NCI-H510A treated with DMSO at 0.1 percent for 48 hours (cell line): ENCODE measurements around the gene STYK1.
"Not testable (repeated sequence)": the region's sequence is repeated elsewhere in the genome, so short reads cannot be mapped to it uniquely, and the experiment has no call there.

Source experiments
- DNase-seq: peaks from one replicate; lab custom pipeline; 2025; lab: John Stamatoyannopoulos, UW

STYK1 gene

DNA sequence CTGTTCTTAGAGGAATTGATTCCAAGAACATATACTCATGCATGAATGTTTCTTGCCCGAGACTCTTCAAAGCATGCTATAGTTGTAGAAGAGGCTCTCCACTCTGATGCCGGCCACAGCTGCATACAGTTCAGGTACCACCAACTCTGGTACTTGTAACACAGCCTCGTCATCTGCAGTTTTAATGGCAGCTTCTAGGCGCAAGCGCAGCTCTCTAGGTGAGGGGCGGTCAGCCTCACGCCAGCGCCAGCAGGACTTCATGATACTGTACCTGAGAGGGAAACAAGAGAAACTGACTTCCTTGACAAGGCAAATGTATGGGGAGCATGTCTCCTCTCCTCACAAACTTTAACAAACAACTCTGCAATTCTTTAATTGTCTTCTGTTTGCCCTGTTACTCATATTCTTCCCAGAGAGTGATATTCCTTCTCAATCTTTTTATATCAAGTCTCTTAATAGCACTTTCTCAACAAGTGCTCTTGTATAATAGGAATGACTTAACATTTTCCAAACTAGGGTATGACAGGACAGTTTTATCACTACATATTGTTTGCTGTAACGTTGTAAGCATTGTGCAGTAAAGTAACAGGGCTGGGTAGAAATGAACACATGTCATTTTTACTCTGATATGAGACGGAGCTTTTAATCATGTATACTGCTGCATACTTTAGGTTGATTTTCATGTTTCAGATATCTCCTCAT lies 53.6 kb downstream of the STYK1 start:
- no peak for DNase-seq

DNA sequence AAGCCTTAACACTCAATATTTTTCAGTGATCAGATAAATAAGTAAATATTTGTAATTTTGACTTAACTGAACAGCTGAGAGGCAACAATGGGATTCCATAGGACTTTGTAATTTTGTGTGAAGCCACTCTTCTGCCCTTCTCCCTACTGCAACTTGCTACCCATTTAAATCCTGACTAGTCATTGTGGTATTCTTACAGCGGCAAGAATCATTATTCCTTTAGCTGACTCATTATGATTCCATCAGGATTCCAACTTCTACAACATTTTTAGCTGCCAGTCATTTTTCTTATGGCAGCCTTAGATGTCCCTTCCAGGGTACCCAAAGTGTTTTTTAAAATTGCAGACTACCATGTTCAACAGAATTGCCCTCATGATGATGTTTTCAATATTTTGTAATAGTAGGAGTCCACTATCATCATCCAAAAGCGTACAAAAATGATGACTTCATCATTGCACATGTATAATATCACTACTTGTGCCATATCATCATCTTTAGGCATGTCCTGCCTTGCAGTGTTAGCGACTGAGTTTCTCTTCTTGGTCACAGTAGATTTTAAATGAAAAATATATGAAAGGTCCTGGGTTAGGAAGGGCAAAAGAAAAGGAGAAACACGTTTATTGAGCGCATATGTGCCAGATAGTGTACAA lies 55.4 kb downstream of the STYK1 start:
- no peak for DNase-seq

DNA sequence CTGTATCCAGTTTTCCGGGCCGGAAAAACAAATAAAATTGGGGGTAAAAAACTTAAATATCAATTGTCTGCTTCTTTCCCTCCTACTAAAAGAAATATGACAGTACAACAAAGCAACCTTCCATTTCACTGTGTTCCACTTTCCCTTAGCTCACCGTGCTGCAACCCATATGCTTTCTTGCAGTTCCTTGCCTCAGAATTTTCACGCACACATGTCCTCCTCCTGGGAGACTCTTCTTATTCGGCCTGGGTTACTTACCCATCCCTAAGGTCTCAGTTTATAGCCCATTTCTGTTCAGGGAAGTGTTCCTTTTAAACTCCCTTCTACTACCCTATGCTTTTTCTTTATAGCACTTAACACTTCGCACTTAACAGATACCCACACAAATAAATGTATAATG lies 56.0 kb downstream of the STYK1 start:
- no peak for DNase-seq

DNA sequence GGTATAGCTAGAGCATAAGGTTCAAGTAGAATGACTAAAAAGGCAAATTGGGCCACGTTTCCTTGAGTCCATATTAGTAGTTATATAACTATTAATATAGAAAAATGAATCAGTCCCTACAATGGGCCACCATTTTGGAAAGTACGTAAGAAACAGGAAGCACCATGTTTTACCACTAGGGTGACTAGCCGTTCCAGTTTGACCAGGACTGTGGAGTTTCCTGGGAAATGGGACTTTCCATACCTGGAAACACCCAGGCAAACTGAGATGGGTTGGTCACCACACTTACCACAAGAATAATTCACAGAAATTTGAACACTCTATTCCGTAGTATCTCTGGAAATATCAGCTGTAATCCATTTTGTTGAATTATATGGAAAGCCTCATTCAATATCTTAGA lies 58.3 kb downstream of the STYK1 start:
- DNase-seq = no peak

DNA sequence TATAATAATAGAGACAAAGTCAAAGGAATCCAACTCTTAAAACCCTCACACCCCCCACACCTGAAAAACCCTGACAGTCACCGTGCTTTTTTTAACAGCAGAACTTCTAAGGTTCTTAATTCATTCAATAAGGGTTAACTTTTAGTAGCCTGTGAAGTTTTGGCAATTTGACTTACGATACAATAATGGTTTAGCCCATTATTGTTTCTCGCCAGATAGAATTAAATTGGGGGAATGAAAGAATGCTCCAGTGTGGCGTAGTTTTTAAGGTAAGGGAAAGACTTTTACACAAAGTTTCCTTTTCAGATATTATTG lies 59.8 kb downstream of the STYK1 start:
- DNase-seq = no peak

DNA sequence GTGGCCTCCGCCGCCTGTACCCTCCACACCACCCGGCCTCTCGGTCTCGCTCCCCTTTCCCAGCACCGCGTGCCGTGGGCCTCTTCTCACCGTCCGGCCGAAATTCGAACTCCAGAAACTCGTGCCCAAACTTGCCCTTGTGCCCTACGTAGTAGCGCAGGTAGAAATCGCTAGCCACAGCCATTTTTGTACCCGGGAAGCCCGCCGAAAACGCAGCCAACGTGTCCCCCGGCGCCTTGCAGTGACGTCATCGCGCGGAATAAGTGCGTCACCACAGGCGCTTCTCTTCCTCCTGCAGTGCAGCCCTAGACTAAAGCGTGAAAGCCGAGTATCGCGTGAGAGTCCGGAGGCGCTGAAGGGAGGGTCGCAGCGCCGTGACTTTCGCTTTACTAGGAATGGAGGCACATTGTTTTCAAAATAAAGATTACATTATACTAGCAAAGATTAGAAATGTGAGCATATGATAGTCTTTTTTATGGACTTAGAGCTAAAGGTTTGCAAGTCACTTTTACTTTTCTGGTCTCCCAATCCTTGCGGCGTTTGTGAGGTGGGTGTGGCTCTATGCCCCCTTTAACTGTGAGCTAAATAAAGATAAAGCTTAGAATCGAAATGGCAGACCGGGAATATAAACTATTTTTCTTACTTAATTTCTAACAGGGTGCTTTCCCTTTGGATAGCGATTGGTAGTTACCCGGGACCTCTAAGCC lies 60.4 kb downstream of the STYK1 start, which contains the start of gene MAGOHB:
TSS of gene MAGOHB (minus strand) at position 261 of the 707 bp plus-strand sequence. CDS start at position 184, 77 bp downstream.
- peak; percentile 89 for DNase-seq

DNA sequence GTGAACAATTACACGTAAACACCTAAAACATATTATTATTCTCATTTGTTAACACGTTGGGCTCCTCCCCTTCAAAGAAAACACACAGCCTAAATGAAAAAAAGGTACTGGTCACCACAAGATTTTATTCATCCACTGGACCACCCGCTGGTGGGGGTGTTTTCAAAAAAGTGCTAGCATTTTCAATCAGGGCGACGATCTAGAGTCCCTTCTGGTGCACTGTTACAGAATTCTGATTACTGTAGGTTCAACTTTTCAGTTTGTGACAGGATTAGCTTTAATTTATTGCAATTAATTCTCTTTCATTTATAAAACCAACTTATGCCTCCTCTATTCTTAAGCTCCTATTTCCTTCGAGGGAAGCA lies 60.9 kb downstream of the STYK1 start:
- DNase-seq = no peak

DNA sequence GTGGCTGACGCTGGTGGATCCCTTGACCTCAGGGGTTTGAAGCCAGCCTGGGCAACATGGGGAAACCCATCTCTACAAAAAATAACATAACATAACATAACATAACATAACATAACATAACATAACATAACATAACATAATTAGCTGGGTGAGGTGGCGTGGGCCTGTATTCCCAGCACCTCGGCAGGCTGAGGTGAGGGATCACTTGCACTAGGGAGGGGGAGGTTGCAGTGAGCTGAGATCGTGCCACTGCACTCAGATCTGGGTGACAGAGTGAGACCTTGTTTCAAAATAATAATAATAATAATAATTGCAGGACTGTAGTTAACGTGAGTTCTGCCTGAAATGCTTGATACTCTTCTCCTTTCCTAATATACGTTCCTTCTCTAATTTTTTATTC lies 61.7 kb downstream of the STYK1 start:
- DNase-seq = no peak

DNA sequence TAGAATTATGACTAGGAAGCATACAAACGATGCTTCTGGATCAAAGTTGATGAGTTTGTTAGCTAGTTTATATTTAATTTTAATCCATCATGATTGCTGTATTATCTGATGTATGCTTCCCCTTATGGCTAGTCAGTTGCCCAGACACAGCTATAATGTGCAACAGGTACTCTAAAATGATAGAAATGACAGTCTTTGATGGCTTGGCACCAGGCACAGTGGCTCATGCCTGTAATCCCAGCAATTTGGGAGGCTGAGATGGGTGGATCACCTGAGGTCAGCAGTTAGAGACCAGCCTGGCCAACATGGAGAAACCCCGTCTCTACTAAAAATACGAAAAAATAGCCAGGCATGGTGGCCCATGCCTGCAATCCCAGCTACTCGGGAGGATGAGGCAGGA lies 62.6 kb downstream of the STYK1 start:
- DNase-seq = not testable (repeated sequence)

DNA sequence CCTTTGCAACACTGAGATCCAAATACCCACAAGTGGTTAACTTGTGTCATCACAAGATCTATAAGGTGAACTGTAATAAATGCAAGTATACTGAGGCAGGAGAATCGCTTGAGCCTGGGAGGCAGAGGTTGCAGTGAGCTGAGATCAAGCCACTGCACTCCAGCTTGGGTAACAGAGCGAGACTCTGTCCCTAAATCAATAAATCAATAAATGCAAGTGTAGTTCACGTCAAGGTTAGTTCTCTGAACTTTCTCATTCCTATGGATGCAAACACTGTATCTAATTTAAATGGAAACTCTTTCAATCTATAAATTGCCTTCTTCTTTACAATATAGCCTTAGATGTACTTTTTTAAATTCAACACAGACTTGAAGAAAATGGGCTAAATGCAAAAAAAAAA lies 63.7 kb downstream of the STYK1 start:
- no peak for DNase-seq

DNA sequence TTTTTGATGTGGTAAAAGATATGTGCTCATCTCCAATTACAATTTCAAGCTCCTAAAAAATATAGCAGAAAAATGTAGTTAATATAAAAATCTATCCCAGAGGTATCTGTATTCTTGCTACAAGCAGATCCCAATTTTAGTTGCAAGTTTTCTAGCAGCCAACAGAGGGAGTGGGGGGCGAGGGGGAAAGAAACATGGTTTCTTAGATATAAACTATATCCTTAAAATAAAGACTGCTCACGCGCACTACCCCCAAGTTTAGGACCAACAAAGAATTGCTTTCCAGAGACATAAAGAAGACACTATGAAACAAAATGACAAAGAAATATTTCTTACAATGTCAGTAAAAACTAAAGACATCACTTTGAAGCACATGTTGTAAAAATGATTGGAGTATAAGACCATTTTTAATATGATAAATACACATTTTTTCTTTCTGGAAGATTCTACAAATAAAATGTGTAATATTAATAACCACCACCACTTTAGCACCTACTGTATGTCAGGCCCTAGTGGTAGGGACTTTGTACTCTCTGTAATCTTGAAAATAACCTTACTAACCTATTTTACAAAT lies 65.9 kb downstream of the STYK1 start:
- DNase-seq = no peak

DNA sequence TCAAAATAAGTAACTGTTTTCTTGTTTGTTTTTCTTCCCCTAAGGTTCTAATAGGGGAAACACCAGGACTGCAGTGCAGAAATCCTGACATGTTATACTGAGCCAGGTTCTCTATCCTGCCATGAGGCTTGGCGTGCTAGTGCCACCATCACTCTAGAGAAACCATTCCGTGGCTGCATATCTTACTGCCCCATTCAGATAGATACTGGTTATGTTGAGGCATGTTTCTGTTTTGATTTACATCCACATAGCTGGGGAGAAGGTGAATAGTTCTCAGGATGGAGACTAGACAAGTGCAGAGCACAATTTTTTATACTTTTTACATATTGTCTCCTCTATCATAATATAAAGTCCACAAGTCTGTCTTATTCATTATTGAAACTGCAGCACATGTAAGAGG lies 72.0 kb downstream of the STYK1 start:
- no peak for DNase-seq

DNA sequence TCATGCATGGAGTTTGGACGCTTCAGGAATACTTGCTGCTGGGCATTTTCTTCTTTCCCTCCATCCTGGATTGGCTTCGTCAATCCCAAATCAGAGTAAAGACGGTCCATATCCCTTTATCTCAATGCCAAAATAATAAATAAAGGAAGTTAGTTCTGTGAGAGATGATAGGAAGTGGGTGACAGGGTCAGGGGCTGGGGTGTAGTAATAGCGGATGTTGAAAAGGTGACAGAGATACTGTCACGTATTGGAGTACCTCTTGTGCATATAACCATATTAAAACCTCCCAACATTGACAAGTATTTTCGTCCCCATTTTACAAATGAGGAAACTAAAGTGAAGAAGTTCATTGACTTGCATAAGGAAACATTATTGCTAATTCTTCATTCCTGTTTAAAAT lies 72.9 kb downstream of the STYK1 start:
- no peak for DNase-seq

DNA sequence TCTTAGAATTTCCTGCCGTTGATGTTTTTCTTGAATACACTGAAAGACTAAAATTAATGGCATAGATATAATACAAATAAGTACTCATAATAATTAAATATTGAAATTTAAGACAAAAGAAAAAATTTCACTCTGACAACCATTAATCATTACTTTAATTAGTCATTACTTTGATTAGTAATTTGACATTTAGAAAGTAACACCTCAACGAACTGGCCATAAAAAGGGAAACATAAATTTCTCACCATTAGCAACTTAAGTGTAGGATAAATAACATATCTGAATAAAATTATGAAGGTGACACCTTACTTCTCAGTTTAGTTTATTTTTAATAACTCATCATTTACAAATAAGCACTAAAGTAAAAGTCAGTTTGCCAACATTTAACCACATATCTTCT lies 78.0 kb downstream of the STYK1 start:
- no peak for DNase-seq

DNA sequence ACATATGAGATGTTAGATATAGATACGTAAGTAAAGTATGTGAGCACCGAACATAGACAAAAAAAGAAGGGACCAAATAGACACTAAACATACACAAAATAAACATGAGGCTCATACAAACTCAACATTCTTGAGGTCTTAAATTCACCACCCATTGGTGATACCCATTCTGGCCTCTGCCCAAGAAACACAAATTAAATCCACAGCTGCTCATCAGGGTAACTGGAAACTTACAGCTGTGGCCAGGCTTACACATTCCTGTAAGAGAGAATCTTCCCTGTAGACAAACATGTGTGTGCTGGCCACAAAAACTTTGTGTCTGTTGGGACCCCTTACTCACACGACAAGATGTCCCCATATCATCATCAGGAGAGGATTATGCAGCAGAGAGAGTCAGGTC lies 82.9 kb downstream of the STYK1 start:
- DNase-seq = no peak

DNA sequence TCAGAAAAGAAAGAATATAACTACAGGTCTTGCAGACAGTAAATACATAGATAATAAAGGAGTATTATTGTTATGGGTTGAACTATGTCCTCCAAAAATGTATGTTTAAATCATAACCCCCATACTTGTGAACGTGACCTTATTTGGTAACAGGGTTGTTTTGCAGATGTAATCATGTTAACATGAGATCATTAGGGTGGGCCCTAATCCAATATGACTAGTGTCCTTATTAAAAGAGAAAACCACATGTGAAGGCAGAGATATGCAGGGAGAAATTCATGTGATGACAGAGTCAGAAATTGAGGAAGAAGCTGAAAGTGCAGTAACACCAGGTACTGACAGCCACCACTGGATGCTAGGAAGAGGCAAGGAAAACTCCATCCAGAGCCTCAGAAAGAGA lies 89.4 kb downstream of the STYK1 start:
- no peak for DNase-seq

DNA sequence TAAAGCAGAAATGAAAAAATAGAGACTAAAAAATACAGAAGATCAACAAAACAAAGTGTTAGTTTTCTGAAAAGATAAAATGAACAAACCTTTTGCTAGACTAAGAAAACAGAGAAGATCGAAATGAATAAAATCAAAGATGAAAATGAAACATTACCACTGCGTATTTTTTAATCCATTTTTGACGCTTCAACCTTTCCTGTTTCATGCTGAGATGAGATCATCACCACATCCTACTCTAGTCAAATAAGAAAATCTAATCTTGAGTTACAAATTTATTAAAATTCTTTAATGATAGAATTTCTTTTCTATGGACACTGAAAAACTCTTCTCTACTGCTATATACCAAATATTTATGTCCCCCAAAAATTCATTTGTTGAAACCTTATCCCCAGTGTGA lies 91.1 kb downstream of the STYK1 start:
- DNase-seq = no peak

DNA sequence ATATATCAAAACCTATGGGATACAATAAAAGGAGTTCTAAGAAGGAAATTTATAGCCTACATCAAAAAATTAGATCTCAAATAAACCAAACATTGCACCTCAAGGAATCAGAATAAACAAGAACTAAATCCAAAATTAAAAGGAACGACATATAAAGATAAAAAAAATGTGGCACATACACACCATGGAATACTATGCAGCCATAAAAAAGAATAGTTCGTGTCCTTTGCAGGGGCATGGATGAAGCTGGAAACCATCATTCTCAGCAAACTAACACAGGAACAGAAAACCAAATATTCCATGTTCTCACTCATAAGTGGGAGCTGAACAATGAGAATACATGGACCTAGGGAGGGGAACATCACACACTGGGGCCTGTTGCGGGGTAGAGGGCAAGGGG lies 91.7 kb downstream of the STYK1 start:
- DNase-seq = not testable (repeated sequence)

DNA sequence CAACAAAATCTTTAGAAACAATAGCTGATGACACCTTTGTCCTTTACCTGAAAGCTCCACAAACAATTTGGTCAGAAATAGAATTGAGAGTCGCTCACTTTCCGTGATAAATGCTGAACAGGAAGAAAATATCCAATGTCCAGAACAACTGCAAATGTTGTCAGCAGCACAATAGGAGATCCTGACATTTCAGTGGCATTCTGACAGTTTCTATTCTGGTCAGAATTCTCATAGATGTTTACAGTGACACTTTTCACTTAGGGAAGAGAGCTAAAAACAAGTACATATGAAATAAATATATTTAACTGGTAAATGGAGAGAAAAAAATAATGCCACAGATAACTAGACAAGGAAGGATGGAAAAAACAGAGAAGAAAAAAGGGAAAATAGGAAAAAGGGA lies 99.5 kb downstream of the STYK1 start:
- no peak for DNase-seq

DNA sequence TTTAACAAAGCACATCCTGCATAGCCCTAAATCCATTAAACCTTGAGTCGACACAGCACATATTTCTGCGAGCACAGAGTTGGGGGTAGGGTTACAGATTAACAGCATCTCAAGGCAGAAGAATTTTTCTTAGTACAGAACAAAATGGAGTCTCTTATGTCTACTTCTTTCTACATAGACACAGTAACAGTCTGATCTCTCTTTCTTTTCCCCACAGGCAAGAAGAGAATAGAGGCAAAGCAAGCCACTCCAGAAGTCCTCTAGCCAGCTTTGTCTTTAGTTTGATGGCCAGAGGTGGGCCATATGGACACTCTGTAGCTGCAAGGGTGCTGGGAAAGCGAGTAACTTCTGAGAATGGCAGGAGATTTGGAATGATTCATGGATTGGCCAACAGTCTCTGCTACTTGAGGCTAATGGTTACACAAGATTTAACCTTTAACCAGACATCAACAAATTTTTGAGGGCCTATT lies 101.8 kb downstream of the STYK1 start:
- not testable (repeated sequence) for DNase-seq

DNA sequence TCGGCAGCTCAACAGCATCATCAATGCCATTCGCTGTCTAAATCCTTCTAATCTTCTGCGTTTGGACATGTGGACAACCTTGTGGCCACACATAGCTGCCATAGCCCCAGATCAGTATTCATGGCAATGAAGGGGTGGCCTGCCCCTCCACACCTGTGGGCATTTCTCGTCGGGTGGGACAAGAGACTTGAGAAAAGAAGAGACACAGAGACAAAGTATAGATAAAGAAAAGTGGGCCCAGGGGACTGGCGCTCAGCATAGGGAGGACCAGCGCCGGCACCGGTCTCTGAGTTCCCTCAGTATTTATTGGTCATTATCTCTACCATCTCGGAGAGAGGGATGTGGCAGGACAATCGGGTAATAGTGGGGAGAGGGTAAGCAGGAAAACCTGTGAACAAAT lies 102.7 kb downstream of the STYK1 start:
- DNase-seq = no peak
